ENCODE results near the gene PREB. TPM values are rescaled to one million over a fixed set of nuclear protein-coding genes. Genes with fewer than 3 reads are reported as not detected.
A peak's percentile ranks its signal among the peaks of the same experiment; 100 is the strongest.
"Not testable (repeated sequence)": the region's sequence is repeated elsewhere in the genome, so short reads cannot be mapped to it uniquely, and the experiment has no call there.

The PREB gene
- total and polyA plus RNA-seq, 2 of the 13 experiments (the other 11 are each of a cell fraction or from before 2014, with no cell fraction given) = 112 to 192 TPM

GRCh38 chr2:27121906-27122305, 12.5 kb downstream of the PREB start (continued):
- TF ChIP-seq ZNF280D (CRISPR knock-in tag; IDR thresholded peaks at IDR 0.05) (no peak), ZFY (CRISPR knock-in tag; IDR thresholded peaks at IDR 0.05) (no peak)

- H2AFZ ChIP-seq (ENCODE audit: low read length); CTCF ChIA-PET (ENCODE audit: low intra/inter-chr PET ratio, low total read pairs); H3K27ac ChIP-seq (ENCODE audit: extremely low read length, insufficient read depth, low read length); DNase-seq (ENCODE audit: low spot score); H3K79me2 ChIP-seq (ENCODE audit: insufficient read depth, low read length); H4K20me1 ChIP-seq (ENCODE audit: insufficient read depth, low read length); in situ Hi-C loops (cut with HindIII; ENCODE audit: extremely low pct_ligation_motif_present, low pct_unique_long_range_greater_than_20kb); H3K9me3 ChIP-seq (ENCODE audit: low read length); H3K9ac ChIP-seq (ENCODE audit: insufficient read depth, low read depth, low read length); H3K36me3 ChIP-seq (replicated peaks in 1 of 2; ENCODE audit: control insufficient read depth in 1 of 2, insufficient read depth in 2 of 2, low read length in 2 of 2); ATAC-seq; BruUV-seq (replicated peaks); TF ChIP-seq ATF7 (IDR thresholded peaks at IDR 0.05): not testable (repeated sequence)
- 93% methylated on average over 8 of the region's 8 CpGs for WGBS (ENCODE audit: low lambda C conversion rate)
- H3K4me3 ChIP-seq (replicated peaks in 1 of 3; ENCODE audit: insufficient read depth in 1 of 3, low read depth in 2 of 3, low read length in 3 of 3) = peak overlapping the region in 2 of 3 experiments; percentile 60 to 82; a peak in 4 of 6 replicates
- H3K4me1 ChIP-seq (ENCODE audit: insufficient read depth, low read length) = peaks cover 69% of the 10 kb centered on the region
- peaks cover 2 to 45% of the 10 kb centered on the region in 2 experiments; a peak in 4 of 5 replicates for H3K27me3 ChIP-seq (ENCODE audit: control insufficient read depth in 1 of 2, insufficient read depth in 2 of 2, low read length in 2 of 2)
- FAIRE-seq = peak; percentile 8
- POLR2A ChIA-PET = interaction anchor here (1.3 to 1.7 kb wide), 4 partner anchors 11 to 93 kb away, joined by 4 to 11 read pairs (median 6); partner anchors contain the start of genes ATRAID, PREB and SLC5A6
- intact Hi-C loops (cut with micrococcal nuclease; ENCODE audit: unreplicated experiment) = loop anchor here (5.0 kb wide), 1 partner anchor 73 kb away; no protein-coding TSS in a partner anchor
- H3K4me2 ChIP-seq (ENCODE audit: low read depth, low read length) = peak overlapping the region; percentile 92
- TF ChIP-seq ZBTB7A (CRISPR knock-in tag; IDR thresholded peaks at IDR 0.05) (peak; percentile 11; the same call in 1 of the 2 replicates), ZBTB4 (CRISPR knock-in tag; IDR thresholded peaks at IDR 0.05; ENCODE audit: borderline replicate concordance) (peak; percentile 59; the same call in 1 of the 2 replicates), ATF7 (CRISPR knock-in tag; IDR thresholded peaks at IDR 0.05) (0 out of 2 replicates have a peak, but pooled peaks have one; percentile 58), ZNF609 (CRISPR knock-in tag; IDR thresholded peaks at IDR 0.05; ENCODE audit: borderline replicate concordance) (0 out of 2 replicates have a peak, but pooled peaks have one; percentile 7), ZNF749 (CRISPR knock-in tag; IDR thresholded peaks at IDR 0.05; ENCODE audit: borderline replicate concordance) (0 out of 2 replicates have a peak, but pooled peaks have one; percentile 2), ZFP41 (CRISPR knock-in tag; IDR thresholded peaks at IDR 0.05; ENCODE audit: borderline replicate concordance) (peak; percentile 44; the same call in 1 of the 2 replicates), ZC3H13 (CRISPR knock-in tag; IDR thresholded peaks at IDR 0.05) (peak; percentile 39; the same call in 1 of the 2 replicates), ZNF441 (CRISPR knock-in tag; IDR thresholded peaks at IDR 0.05; ENCODE audit: borderline replicate concordance) (peak; percentile 6; the same call in 1 of the 2 replicates)
Measured at GRCh38 chr2:27119330-27119670, 15.1 kb downstream of the PREB start.

Data from HepG2 (cell line).